Head of caudate nucleus (tissue), 42 donors: ENCODE measurements around the gene SHC1.
A peak's percentile ranks its signal among the peaks of the same experiment; 100 is the strongest.

ENCODE experiments used
- DNase-seq, 42 donors: peaks; one replicate each; pipeline versions ENCODE4 v3.0.0 to v3.0.0-alpha.2; 2020 to 2021; ENCODE audit warnings: mixed read lengths in 7 of 42
- intact Hi-C: fragments of 100-400 bp; cut with DNase I; formaldehyde crosslinking; loops from one replicate; pipeline ENCODE4 v1.15.0; 2022

The SHC1 gene

GRCh38 chr1:155009742-155010141 is 39.2 kb upstream of the SHC1 start:
- intact Hi-C loops: loop anchor here (10.0 kb wide), 1 partner anchor 55 kb away; the partner anchor contains the start of gene EFNA4
- DNase-seq: no peak

GRCh38 chr1:155009221-155009711 is 38.7 kb upstream of the SHC1 start:
- intact Hi-C loops: loop anchor here (10.0 kb wide), 1 partner anchor 56 kb away; the partner anchor contains the start of gene EFNA4
- no peak for DNase-seq

GRCh38 chr1:155008015-155008941 is 37.7 kb upstream of the SHC1 start:
- intact Hi-C loops: loop anchor here (10.0 kb wide), 1 partner anchor 57 kb away; the partner anchor contains the start of gene EFNA4
- peak in 14 of 42 donors; percentile 28 to 65 (median 44) for DNase-seq

GRCh38 chr1:155007251-155007828 is 36.8 kb upstream of the SHC1 start:
- intact Hi-C loops: loop anchor here (10.0 kb wide), 1 partner anchor 57 kb away; the partner anchor contains the start of gene EFNA4
- DNase-seq: peak in 31 of 42 donors; percentile 16 to 88 (median 57)

GRCh38 chr1:155006601-155007101 is 36.1 kb upstream of the SHC1 start:
- intact Hi-C loops: loop anchor here (10.0 kb wide), 1 partner anchor 58 kb away; the partner anchor contains the start of gene EFNA4
- peak in 21 of 42 donors; percentile 35 to 81 (median 59) for DNase-seq

- intact Hi-C loops: loop anchor here (10.0 kb wide), 1 partner anchor 59 kb away; the partner anchor contains the start of gene EFNA4
- DNase-seq: peak; percentile 55 to 91 (median 76)
These were observed 34.8 kb upstream of the SHC1 start for GRCh38 chr1:155005076-155006011.

GRCh38 chr1:155004352-155005075 is 34.0 kb upstream of the SHC1 start:
- intact Hi-C loops: loop anchor here (5.0 to 10.0 kb wide), 2 partner anchors 37 to 60 kb away; partner anchors contain the start of gene EFNA4
- DNase-seq: peak in 9 of 42 donors; percentile 21 to 72 (median 43)

GRCh38 chr1:155003766-155004351 is 33.3 kb upstream of the SHC1 start:
- DNase-seq: peak in 30 of 42 donors; percentile 26 to 83 (median 58)
- intact Hi-C loops: loop anchor here (5.0 to 10.0 kb wide), 2 partner anchors 37 to 61 kb away; partner anchors contain the start of gene EFNA4

GRCh38 chr1:155003227-155003765 is 32.7 kb upstream of the SHC1 start:
- peak in 18 of 42 donors; percentile 22 to 77 (median 44) for DNase-seq
- intact Hi-C loops: loop anchor here (5.0 to 10.0 kb wide), 2 partner anchors 36 to 62 kb away; partner anchors contain the start of gene EFNA4

- DNase-seq: peak in 10 of 42 donors; percentile 16 to 67 (median 42)
- intact Hi-C loops: loop anchor here (5.0 to 10.0 kb wide), 2 partner anchors 35 to 62 kb away; partner anchors contain the start of gene EFNA4
These were observed 32.1 kb upstream of the SHC1 start, which contains the start of gene ZBTB7B for GRCh38 chr1:155002464-155003226. Gene ZBTB7B (plus strand): TSS chr1:155002802. CDS start chr1:155014661, 11,859 bp downstream.

- peak; percentile 100 for DNase-seq
- intact Hi-C loops: loop anchor here (2.0 to 10.0 kb wide), 3 partner anchors 19 to 63 kb away; partner anchors contain the start of genes EFNA4 and FLAD1
These were observed 31.3 kb upstream of the SHC1 start for GRCh38 chr1:155001675-155002463.

GRCh38 chr1:155001425-155001674 is 30.8 kb upstream of the SHC1 start:
- intact Hi-C loops: loop anchor here (2.0 to 10.0 kb wide), 3 partner anchors 19 to 63 kb away; partner anchors contain the start of genes EFNA4 and FLAD1
- DNase-seq: no peak

- intact Hi-C loops: loop anchor here (2.0 to 10.0 kb wide), 3 partner anchors 18 to 64 kb away; partner anchors contain the start of genes EFNA4 and FLAD1
- peak; percentile 73 to 94 (median 86) for DNase-seq
These were observed 30.3 kb upstream of the SHC1 start for GRCh38 chr1:155000726-155001424.

GRCh38 chr1:155000411-155000725 is 29.8 kb upstream of the SHC1 start:
- intact Hi-C loops: loop anchor here (2.0 to 10.0 kb wide), 3 partner anchors 18 to 64 kb away; partner anchors contain the start of genes EFNA4 and FLAD1
- DNase-seq: peak in 21 of 42 donors; percentile 20 to 72 (median 53)
